ENCODE measurements around the gene ONECUT1.
A peak's percentile ranks its signal among the peaks of the same experiment; 100 is the strongest.

ONECUT1 gene

GRCh38 chr15:52796753-52797520, 6.8 kb upstream of the ONECUT1 start:
- no peak for DNase-seq

DNA sequence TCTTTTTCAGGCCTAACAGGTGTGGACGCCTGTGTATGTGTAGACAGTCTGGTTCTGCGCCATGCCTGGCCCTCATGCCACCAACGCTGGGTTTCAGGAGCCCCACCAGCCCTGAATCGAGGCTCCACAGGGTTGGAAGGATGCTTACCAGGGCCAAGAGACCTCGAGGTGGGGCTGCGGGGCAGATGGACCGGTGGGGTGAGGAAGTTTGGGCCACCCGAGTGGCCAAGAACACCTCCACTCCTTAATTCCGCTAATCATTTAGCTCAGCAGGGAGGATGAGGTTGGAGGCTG, 6.0 kb upstream of the ONECUT1 start:
- DNase-seq: no peak

DNA sequence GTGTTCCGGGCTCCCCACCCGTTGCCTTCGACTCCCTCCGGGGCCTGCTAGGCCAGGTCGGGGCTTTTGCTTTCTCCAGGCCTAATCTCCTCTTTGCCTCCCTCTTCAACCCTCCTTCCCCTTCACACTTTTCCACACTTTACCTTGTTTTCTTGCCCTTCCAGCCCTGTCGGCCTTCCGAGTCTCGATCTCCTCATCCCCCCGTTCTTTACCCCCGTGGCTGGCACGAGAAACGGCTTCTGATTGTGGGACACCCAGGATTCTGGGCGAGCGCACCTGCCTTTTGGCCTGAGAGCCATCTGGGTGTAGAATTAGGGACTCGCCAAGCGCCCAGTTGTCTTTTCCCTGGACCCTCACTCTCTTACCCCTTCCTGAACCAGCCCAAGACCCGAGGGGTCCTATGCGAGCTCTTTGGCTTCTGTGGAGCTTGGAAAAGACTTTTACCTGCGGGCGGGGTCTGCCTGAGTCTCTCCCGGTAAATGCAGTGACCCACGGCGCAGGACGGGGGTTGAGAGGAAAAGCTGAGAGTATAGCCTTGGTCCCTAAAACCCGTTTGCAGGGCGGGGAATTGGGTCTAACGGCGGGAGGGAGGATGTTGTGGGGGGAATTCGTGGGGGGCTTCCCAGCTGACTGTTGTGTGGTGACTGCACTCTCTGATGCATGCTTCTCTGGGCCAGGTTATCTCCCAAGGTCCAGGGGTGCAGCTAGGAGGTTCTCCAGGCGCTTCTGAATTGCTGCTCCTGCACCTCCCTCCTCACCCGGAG, 5.5 kb upstream of the ONECUT1 start:
- DNase-seq: no peak

- no peak for DNase-seq
Measured at GRCh38 chr15:52794665-52795463, 4.7 kb upstream of the ONECUT1 start.

DNA sequence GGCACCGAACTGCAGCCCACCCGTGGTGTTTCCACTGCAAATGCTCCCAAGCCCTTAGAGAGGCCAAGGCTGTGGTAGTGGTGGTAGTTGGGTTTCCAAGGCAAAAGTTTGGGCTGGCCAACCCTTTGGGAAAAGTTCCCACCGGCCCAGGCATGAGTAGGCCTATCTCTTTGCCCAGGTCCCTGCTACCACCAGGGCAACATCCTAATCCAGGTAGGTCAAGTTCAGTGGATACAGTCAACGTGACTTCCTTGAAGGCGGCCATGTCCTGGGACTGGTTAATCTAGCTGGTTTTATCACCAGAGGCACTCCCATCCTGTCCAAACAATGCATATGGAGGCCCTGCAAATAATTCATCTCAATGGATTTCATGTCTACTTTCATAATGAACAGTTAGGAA, 1.6 kb upstream of the ONECUT1 start:
- DNase-seq: no peak

DNA sequence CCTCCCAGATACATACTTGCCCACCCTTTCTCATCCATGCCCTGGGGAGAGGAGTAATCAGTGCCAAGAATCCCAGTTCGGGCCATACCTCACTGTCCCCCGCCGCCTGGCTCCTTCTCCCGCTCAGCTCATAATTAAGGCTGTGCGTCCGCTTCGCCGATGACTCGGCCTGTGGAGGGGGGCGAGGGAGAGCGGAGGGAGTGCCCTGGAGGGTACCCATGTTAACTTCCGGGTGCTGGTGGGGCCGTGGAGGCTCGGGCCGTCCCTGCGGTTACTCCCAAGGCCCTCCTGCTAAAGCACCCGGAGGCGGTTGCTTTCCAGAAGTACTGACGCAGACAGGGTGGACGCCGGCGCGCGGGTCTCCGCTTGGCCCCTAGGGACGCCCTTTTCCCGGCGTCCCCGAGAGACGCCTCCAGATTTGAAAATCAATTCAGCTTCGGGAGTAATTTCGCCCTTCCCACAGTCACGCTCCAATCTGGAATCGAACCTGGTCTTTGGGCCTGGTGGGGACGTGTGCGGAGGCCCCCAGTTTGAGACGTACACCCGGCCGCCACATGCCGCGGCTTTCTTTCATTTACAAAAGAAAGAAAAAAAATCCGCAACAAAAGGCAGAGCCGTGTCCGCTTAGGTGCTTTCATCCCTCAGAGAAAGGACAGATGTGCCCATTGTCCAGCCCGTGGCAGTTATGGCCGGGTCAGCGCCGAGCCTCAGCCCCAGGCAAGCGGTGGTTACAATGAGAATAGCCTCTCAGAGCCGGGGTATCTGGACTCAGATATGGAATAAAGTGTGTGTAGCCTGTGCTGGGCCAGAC, 1.0 kb upstream of the ONECUT1 start:
- DNase-seq: no peak

- DNase-seq: peak; percentile 71
Measured at GRCh38 chr15:52789601-52790168, 451 bp downstream of the ONECUT1 start.

DNA sequence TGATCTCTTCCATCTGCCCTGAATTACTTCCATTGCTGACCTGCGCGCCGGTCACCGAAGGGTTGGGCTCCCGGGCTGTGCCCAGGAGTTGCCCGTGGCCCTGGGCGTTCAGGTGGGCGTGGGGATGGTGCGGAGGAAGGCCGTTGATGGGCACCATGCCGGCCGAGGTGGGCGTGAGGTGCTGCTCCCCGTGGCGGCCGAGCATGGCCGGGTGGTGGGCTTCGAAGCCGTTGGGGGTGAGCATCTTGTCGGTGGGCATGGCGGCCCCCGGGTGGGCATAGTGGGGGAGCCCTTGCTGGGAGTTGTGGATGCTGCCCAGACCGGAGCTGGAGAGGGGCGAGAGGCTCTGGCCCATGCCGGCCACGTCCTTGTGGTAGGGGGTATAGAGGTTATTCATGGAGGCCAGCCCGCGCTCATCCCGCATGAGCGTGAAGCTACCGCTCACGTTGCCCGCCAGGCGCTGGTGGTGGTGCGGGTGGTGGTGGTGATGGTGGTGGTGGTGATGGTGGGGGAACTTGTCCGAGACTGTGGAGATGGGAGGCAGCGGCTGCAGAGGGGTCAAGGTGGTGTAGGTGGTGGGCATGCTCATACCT, 1.0 kb downstream of the ONECUT1 start:
- peak; percentile 50 for DNase-seq

DNA sequence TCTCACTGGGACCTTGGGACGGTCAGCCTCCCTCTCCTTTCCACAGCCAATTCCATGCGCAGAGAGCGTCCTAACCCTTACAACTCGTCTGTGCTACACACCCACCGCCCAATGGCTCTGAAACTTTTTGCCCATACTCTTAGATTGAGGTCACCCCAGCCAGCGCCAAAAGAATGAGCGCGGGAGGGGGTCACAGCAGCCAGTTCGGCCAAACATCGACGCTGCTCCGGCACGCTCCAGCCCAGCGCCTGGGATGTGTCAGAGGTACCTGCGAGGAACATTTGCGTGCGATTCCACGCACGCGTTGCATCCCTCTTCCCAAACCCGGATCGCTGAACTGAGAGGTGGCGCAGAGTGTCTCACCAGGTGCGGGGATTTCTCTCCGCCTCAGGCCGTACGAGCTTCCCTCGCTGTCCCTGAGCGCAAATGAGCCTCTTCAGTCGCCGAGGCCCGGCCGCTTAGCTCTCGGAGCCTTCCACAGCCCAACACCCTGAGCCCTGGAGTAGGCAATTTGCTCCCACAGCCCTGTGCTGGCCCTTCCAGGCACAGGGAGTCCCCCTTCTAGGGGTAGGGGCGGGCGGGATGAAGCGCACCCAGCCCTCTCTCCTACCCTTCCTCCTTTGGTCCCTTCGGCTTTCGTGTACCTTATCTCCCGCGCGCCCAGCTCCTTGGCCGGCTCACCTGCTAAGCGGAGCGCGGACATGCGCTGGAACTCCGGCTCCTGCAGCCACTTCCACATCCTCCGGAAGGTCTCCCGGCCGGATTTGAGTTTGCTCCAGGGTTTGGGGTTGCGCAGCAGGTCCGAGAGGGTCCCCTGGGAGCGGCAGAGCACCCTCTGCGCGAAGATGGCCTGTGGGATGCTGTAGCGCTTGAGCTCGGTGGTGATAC, 1.8 kb downstream of the ONECUT1 start:
- peak; percentile 78 for DNase-seq

DNA sequence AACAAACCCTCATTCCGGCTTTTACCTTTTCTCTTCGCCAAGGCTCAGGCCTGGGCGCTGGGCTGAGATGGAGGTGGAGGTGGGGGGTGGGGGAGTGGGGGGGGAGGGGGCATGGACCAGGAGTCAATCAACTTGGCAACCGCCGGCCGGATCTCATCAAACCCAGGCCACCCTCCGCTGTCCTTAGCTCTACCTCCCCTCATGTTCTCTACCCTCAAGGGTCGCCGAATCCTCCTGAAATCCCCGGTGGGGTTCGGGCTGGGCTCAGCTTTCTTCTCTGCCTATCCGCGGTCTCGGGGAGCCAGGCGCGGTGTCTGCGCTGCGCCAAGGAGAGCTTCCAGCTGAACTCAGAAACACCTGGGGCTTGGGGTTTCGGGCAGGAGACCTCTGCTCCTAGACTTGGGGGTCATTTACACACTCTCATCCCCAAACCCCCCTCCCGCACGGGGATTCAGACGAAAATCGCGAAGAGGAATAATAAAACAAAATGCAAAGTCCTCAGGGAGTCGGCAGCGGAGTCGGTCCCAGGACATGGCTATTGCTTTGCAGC, 2.5 kb downstream of the ONECUT1 start:
- peak; percentile 56 for DNase-seq

GRCh38 chr15:52787123-52787503, 3.0 kb downstream of the ONECUT1 start:
- DNase-seq: peak; percentile 76

GRCh38 chr15:52786436-52787122, 3.6 kb downstream of the ONECUT1 start:
- peak; percentile 69 for DNase-seq

- peak; percentile 32 for DNase-seq
Measured at GRCh38 chr15:52785672-52786406, 4.3 kb downstream of the ONECUT1 start.

- DNase-seq: peak; percentile 53
Measured at GRCh38 chr15:52784799-52785671, 5.1 kb downstream of the ONECUT1 start.

DNA sequence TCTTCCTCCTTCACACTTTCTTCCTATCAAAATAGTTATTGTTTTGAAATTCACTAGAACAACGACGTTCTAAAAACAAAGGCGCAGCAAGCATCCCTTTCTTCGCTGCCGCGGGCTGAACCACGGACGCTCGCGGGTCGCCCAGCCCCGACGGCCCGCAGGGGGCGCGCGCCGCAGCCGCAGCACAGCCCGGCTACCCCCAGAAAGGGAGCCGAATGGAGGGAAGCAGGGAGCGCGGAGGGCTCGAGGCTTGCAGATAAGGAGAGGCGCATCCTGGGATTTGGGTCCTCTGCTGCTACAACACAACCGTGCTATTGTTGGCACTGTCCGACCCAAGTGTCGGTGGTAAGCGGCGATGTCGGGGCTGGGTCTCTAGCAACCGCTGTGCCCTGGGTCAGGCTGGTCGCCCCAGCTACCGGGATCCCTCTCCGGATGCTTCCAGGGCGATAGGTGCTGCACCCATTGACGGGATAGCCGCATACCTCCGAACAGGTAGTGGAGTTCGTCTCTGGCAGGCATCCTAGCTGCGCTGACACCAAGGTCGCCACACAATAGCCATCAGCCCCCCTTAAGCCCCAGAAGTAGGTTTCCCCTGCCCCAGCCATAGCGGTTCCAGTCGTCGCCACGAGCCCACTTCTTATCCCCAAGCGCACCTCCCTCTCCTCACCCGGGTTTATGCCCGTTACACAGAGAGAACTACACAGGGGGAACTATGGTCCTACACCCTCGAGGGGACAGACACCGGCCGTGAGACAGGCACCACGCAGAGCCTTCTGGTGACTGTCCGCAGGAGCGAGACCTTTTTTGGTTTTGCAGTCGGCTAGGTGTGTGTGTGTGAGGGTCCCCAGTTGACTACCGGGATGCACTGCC, 6.0 kb downstream of the ONECUT1 start:
- peak; percentile 73 for DNase-seq

GRCh38 chr15:52783191-52783829, 6.8 kb downstream of the ONECUT1 start:
- no peak for DNase-seq

DNA sequence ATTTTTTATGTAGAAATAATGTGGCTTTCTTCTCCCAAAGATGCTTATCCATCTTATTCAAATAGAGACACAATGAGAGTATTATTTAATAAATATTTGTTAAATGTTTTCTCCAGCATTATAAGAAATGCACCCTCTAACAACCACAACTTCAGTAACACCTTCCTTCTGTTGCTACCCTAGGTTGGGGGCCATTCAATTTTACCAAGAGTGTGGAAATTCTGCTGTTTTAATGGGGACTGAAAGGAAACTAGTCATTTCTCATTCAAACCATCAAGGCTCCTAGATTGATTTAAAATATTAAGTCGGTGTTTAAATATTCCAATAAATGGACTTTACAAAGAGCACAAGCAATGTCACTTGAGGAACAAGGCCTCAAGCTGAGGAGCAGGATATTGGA, 7.6 kb downstream of the ONECUT1 start:
- DNase-seq: no peak
